Neuronal stem cell (in vitro differentiated cells): ENCODE results near the gene KCNJ6.

Experiments
- DNase-seq: peaks from one replicate; pipeline ENCODE4 v3.0.0-alpha.2; 2013; ENCODE audit warnings: low spot score
- H2AFZ ChIP-seq: one replicate; pipeline ENCODE4 v1.6.1; 2013; ENCODE audit warnings: mild to moderate bottlenecking, low read length, inconsistent platforms
- H2AK5ac ChIP-seq: 2 replicates; pipeline ENCODE4 v1.6.1; 2013; ENCODE audit warnings: low read depth, mild to moderate bottlenecking, inconsistent platforms, low read length, moderate library complexity, mixed read lengths
- H2BK120ac ChIP-seq: 2 replicates; pipeline ENCODE4 v1.6.1; 2013; ENCODE audit warnings: low read depth, mild to moderate bottlenecking, inconsistent platforms, low read length, moderate library complexity, mixed read lengths
- H2BK12ac ChIP-seq: one replicate; pipeline ENCODE4 v1.6.1; 2013; ENCODE audit warnings: low read length, inconsistent platforms
- H2BK15ac ChIP-seq: 2 replicates; pipeline ENCODE4 v1.6.1; 2013; ENCODE audit warnings: mild to moderate bottlenecking, low read length, inconsistent platforms, mixed read lengths
- H2BK5ac ChIP-seq: one replicate; pipeline ENCODE4 v1.6.1; 2013; ENCODE audit warnings: inconsistent platforms, mild to moderate bottlenecking, low read length, moderate library complexity
- H3K14ac ChIP-seq: one replicate; pipeline ENCODE4 v1.6.1; 2013; ENCODE audit warnings: low read length, inconsistent platforms
- H3K18ac ChIP-seq: 2 replicates; pipeline ENCODE4 v1.6.1; 2013; ENCODE audit warnings: low read length, inconsistent platforms
- H3K23ac ChIP-seq: 2 replicates; pipeline ENCODE4 v1.6.1; 2013; ENCODE audit warnings: low read depth, mild to moderate bottlenecking, mixed read lengths, low read length, inconsistent platforms; ENCODE audit not compliant: poor library complexity
- H3K27ac ChIP-seq: replicated peaks from 3 replicates; pipeline ENCODE4 v1.5.1; 2013; ENCODE audit warnings: low read length, inconsistent platforms
- H3K27me3 ChIP-seq, 3 experiments: 2 replicates each; pipeline ENCODE4 v1.6.1; 2013; ENCODE audit warnings: low read length in 3 of 3, mild to moderate bottlenecking in 2 of 3, inconsistent platforms in 1 of 3, low read depth in 1 of 3, mixed read lengths in 1 of 3, moderate library complexity in 1 of 3; ENCODE audit not compliant: control insufficient read depth in 3 of 3, insufficient read depth in 3 of 3
- H3K36me3 ChIP-seq, 2 donors: replicated peaks in 1 of 2; 2 replicates each; pipeline ENCODE4 v1.6.1; 2013; ENCODE audit warnings: low read length in 2 of 2; ENCODE audit not compliant: control insufficient read depth in 2 of 2, insufficient read depth in 2 of 2
- H3K4ac ChIP-seq: 2 replicates; pipeline ENCODE4 v1.6.1; 2013; ENCODE audit warnings: inconsistent platforms, mild to moderate bottlenecking, low read length, moderate library complexity
- H3K4me1 ChIP-seq, 2 donors: 1 replicate in 1 of 2; 2 replicates in 1 of 2; pipeline ENCODE4 v1.6.1; 2013; ENCODE audit warnings: low read length in 2 of 2, low read depth in 1 of 2; ENCODE audit not compliant: control insufficient read depth in 2 of 2, insufficient read depth in 1 of 2
- H3K4me2 ChIP-seq: one replicate; pipeline ENCODE4 v1.6.1; 2013; ENCODE audit warnings: mild to moderate bottlenecking, low read length, inconsistent platforms; ENCODE audit not compliant: insufficient read depth, poor library complexity, severe bottlenecking
- H3K4me3 ChIP-seq, 2 donors: 2 replicates each; pipeline ENCODE4 v1.5.1; 2013; ENCODE audit warnings: low read length in 2 of 2, mild to moderate bottlenecking in 2 of 2, inconsistent platforms in 1 of 2, moderate library complexity in 1 of 2
- H3K79me1 ChIP-seq: one replicate; pipeline ENCODE4 v1.6.1; 2013; ENCODE audit warnings: low read depth, mild to moderate bottlenecking, inconsistent platforms, low read length, moderate library complexity
- H3K9ac ChIP-seq: one replicate; pipeline ENCODE4 v1.6.1; 2013; ENCODE audit warnings: mild to moderate bottlenecking, low read depth, low read length, inconsistent platforms; ENCODE audit not compliant: poor library complexity
- H3K9me3 ChIP-seq, 2 donors: replicated peaks in 1 of 2; 2 replicates each; pipeline versions ENCODE3 to v1.6.1; 2013; ENCODE audit warnings: low read length in 2 of 2, mild to moderate bottlenecking in 2 of 2, inconsistent platforms in 1 of 2, low read depth in 1 of 2, mixed read lengths in 1 of 2, moderate library complexity in 1 of 2; ENCODE audit not compliant: control insufficient read depth in 2 of 2, insufficient read depth in 1 of 2
- H4K8ac ChIP-seq: one replicate; pipeline ENCODE4 v1.6.1; 2013; ENCODE audit warnings: low read depth, mild to moderate bottlenecking, inconsistent platforms, low read length, moderate library complexity
- H4K91ac ChIP-seq: one replicate; pipeline ENCODE4 v1.6.1; 2013; ENCODE audit warnings: low read length, low read depth, mild to moderate bottlenecking, inconsistent platforms; ENCODE audit not compliant: poor library complexity
- WGBS, 2 donors: extraction: QIAGEN DNeasy Blood & Tissue Kit; methylation state at CpG; one replicate each; pipeline ENCODE4 v1.1.7; 2013; ENCODE audit warnings: missing lambda C conversion rate in 2 of 2, mixed read lengths in 1 of 2; ENCODE audit not compliant: insufficient read length in 2 of 2, insufficient replicate concordance in 1 of 2; ENCODE audit errors: extremely low coverage in 2 of 2; 5-methylcytosine and 5-hydroxymethylcytosine counted together

The KCNJ6 gene

GRCh38 chr21:37869661-37870060, 46.6 kb downstream of the KCNJ6 start:
- no peak overlapping the region for H2BK12ac ChIP-seq

GRCh38 chr21:37868446-37869295, 47.6 kb downstream of the KCNJ6 start:
- H2BK12ac ChIP-seq, result no peak overlapping the region
- H3K4me1 ChIP-seq, result no peaks in the 10 kb centered on the region
- no peak overlapping the region for H3K4ac ChIP-seq
- no peak overlapping the region for H2BK5ac ChIP-seq
- H3K36me3 ChIP-seq, result no peaks in the 10 kb centered on the region
- H4K8ac ChIP-seq, result no peak overlapping the region
- H3K9ac ChIP-seq, result no peak overlapping the region
- H3K4me3 ChIP-seq, result no peak overlapping the region
- H4K91ac ChIP-seq, result no peak overlapping the region
- H3K27ac ChIP-seq, result no peak overlapping the region
- H3K18ac ChIP-seq, result no peak overlapping the region
- no peak overlapping the region for H2AK5ac ChIP-seq
- no peak overlapping the region for H3K23ac ChIP-seq
- no peak for DNase-seq
- H3K9me3 ChIP-seq, result no peaks in the 10 kb centered on the region
- no peak overlapping the region for H3K4me2 ChIP-seq
- no peak overlapping the region for H2AFZ ChIP-seq
- WGBS, 2 donors, result no CpG with 5 or more reads among the region's 11 CpGs
- H2BK15ac ChIP-seq, result no peak overlapping the region
- H3K27me3 ChIP-seq, result no peaks in the 10 kb centered on the region
- no peaks in the 10 kb centered on the region for H3K79me1 ChIP-seq
- H3K14ac ChIP-seq, result no peak overlapping the region
- H2BK120ac ChIP-seq, result no peak overlapping the region

More at GRCh38 chr21:37869661-37870060, 46.6 kb downstream of the KCNJ6 start:
- no peak overlapping the region for H3K23ac ChIP-seq
- H2BK5ac ChIP-seq, result no peak overlapping the region
- no peak overlapping the region for H3K4me2 ChIP-seq
- H3K4me1 ChIP-seq, result no peaks in the 10 kb centered on the region
- H3K4me3 ChIP-seq, result no peak overlapping the region
- no peaks in the 10 kb centered on the region for H3K9me3 ChIP-seq
- no peak overlapping the region for H2BK120ac ChIP-seq
- no peaks in the 10 kb centered on the region for H3K36me3 ChIP-seq
- H3K4ac ChIP-seq, result no peak overlapping the region
- H2AFZ ChIP-seq, result no peak overlapping the region
- H3K27ac ChIP-seq, result no peak overlapping the region
- no peaks in the 10 kb centered on the region for H3K79me1 ChIP-seq
- no peak overlapping the region for H3K14ac ChIP-seq
- no peak overlapping the region for H4K8ac ChIP-seq
- no peaks in the 10 kb centered on the region for H3K27me3 ChIP-seq
- H3K9ac ChIP-seq, result no peak overlapping the region
- H4K91ac ChIP-seq, result no peak overlapping the region
- no peak for DNase-seq
- H2BK15ac ChIP-seq, result no peak overlapping the region
- H2AK5ac ChIP-seq, result no peak overlapping the region
- no peak overlapping the region for H3K18ac ChIP-seq

GRCh38 chr21:37866027-37866426, 50.2 kb downstream of the KCNJ6 start:
- Histone ChIP-seq H3K14ac (no peak overlapping the region), H2AFZ (no peak overlapping the region), H3K18ac (no peak overlapping the region), H3K4ac (no peak overlapping the region), H4K8ac (no peak overlapping the region), H3K27me3 (no peaks in the 10 kb centered on the region), H3K9me3 (no peaks in the 10 kb centered on the region), H2AK5ac (no peak overlapping the region), H2BK120ac (no peak overlapping the region), H3K4me2 (no peak overlapping the region), H2BK5ac (no peak overlapping the region), H3K9ac (no peak overlapping the region), H3K4me1 (no peaks in the 10 kb centered on the region), H3K23ac (no peak overlapping the region), H2BK15ac (no peak overlapping the region), H3K36me3 (no peaks in the 10 kb centered on the region), H3K79me1 (no peaks in the 10 kb centered on the region), H4K91ac (no peak overlapping the region), H3K4me3 (no peak overlapping the region), H3K27ac (no peak overlapping the region), H2BK12ac (no peak overlapping the region)
- WGBS, 2 donors, result no CpG with 5 or more reads among the region's 2 CpGs
- DNase-seq, result no peak

- Histone ChIP-seq H3K4me3 (no peak overlapping the region), H4K91ac (no peak overlapping the region), H2BK5ac (no peak overlapping the region), H3K79me1 (no peaks in the 10 kb centered on the region), H2BK15ac (no peak overlapping the region), H2AK5ac (no peak overlapping the region), H3K4ac (no peak overlapping the region), H3K4me1 (no peaks in the 10 kb centered on the region), H3K27me3 (no peaks in the 10 kb centered on the region), H3K23ac (no peak overlapping the region), H2AFZ (no peak overlapping the region), H2BK120ac (no peak overlapping the region), H3K9ac (no peak overlapping the region), H3K14ac (no peak overlapping the region), H3K36me3 (no peaks in the 10 kb centered on the region), H3K9me3 (no peaks in the 10 kb centered on the region), H4K8ac (no peak overlapping the region), H3K27ac (no peak overlapping the region), H2BK12ac (no peak overlapping the region), H3K4me2 (no peak overlapping the region), H3K18ac (no peak overlapping the region)
- DNase-seq, result no peak
- WGBS, 2 donors, result no CpG with 5 or more reads among the region's 5 CpGs
Observed at GRCh38 chr21:37865156-37865555, 51.1 kb downstream of the KCNJ6 start.
